NT2/D1 (cell line): Measurements from ENCODE around the gene ZNF215.

ENCODE experiments used
- YY1 ChIP-seq: IDR thresholded peaks from 2 replicates; pipeline ENCODE4 v1.6.1; 2011; ENCODE audit not compliant: insufficient read length, insufficient read depth
- ZNF274 ChIP-seq: IDR thresholded peaks from 2 replicates; pipeline ENCODE4 v1.6.1; 2011; ENCODE audit warnings: mild to moderate bottlenecking, low read depth, low read length

DNA sequence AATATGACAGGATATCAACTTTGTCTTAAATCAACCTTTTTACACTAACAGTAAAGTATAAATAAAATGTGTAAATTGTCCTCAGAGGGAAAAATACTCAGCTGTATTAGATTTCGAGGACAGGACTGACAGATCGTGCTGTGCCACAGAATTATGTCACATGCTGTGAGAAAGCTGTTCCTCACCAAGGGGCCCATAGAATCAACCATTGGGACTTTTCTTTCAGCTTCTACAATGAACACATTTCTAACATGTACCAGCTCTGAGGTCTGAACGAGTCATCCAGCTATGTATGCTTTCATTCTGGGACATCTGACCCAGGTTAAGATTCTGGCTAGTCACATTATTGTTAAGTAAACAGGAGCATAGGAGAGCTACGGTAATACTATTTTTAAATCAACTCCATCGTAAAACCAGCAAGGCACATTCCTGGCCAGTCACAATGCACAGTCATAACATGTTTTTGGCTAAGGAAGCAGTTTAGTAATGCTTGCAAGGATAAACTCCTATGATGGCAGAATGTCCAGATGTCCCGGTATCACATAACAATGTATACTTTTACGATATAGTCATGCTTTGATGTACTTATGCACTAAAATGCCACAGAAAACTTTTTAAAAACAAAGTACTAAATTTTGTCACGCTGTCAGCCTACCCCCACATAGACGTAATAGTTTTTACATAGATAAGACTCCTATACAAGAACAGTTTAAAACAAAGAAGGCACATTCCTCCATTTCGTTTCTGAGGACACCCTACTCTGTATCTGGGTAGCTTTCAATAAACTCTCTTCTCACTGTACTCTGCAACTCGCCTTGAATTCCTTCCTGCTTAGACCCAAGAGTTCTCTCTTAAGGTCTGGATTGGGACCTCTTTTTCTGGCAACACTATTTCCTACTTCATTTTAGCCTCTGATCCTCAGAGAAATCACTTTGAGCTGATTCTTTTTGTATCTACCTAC, 66.5 kb downstream of the ZNF215 start:
- TF ChIP-seq YY1 (no peak), ZNF274 (no peak)
